SH-SY5Y (cell line): ENCODE results near the gene PHF8.

Experiments
- GATA2 ChIP-seq: IDR thresholded peaks from 2 replicates; pipeline ENCODE4 v1.6.1; 2011; ENCODE audit warnings: mild to moderate bottlenecking, low read depth, low read length
- GATA3 ChIP-seq: IDR thresholded peaks from 2 replicates; pipeline ENCODE4 v1.6.1; 2011; ENCODE audit warnings: low read depth, mild to moderate bottlenecking, low read length, moderate library complexity

The PHF8 gene

GRCh38 chrX:54045563-54046228 is 1.4 kb upstream of the PHF8 start:
- TF ChIP-seq GATA2, result no peak
- no peak for TF ChIP-seq GATA3

GRCh38 chrX:54044877-54045338 is 635 bp upstream of the PHF8 start:
- TF ChIP-seq GATA2, result no peak
- TF ChIP-seq GATA3, result no peak

- TF ChIP-seq GATA3, result no peak
- no peak for TF ChIP-seq GATA2
These were observed 640 bp downstream of the PHF8 start for GRCh38 chrX:54043541-54044125.

- TF ChIP-seq GATA3, result no peak
- TF ChIP-seq GATA2, result no peak
These were observed 1.2 kb downstream of the PHF8 start for GRCh38 chrX:54043056-54043455.

- no peak for TF ChIP-seq GATA3
- TF ChIP-seq GATA2, result no peak
These were observed 1.7 kb downstream of the PHF8 start for GRCh38 chrX:54042609-54043021.

- TF ChIP-seq GATA3, result no peak
These were observed 13.9 kb downstream of the PHF8 start for GRCh38 chrX:54030329-54030728.

GRCh38 chrX:54029529-54030143 is 14.6 kb downstream of the PHF8 start:
- no peak for TF ChIP-seq GATA2
- no peak for TF ChIP-seq GATA3

GRCh38 chrX:54024350-54024749 is 19.9 kb downstream of the PHF8 start:
- TF ChIP-seq GATA3, result no peak
- no peak for TF ChIP-seq GATA2

GRCh38 chrX:54012830-54013500 is 31.3 kb downstream of the PHF8 start:
- TF ChIP-seq GATA2, result no peak
- no peak for TF ChIP-seq GATA3

- TF ChIP-seq GATA2 (no peak), GATA3 (no peak)
These were observed 36.6 kb downstream of the PHF8 start for GRCh38 chrX:54007682-54008081.

GRCh38 chrX:53997724-53998123 is 46.5 kb downstream of the PHF8 start:
- TF ChIP-seq GATA3, result no peak
- TF ChIP-seq GATA2, result no peak

- TF ChIP-seq GATA3, result no peak
- no peak for TF ChIP-seq GATA2
These were observed 51.7 kb downstream of the PHF8 start for GRCh38 chrX:53992589-53992988.

GRCh38 chrX:53990171-53990570 is 54.1 kb downstream of the PHF8 start:
- TF ChIP-seq GATA2 (no peak), GATA3 (no peak)

GRCh38 chrX:53984895-53985294 is 59.4 kb downstream of the PHF8 start:
- TF ChIP-seq GATA2 (no peak), GATA3 (no peak)
